GM08714 (cell line): Measurements from ENCODE around the gene LONRF2.

ENCODE experiments used
- H3K4me3 ChIP-seq: fragments of 200-500 bp; sonication (Bioruptor generic); 2 replicates; pipeline ENCODE4 v1.5.1; 2014; ENCODE audit warnings: mild to moderate bottlenecking, low read length, inconsistent platforms
- ZNF274 ChIP-seq: IDR thresholded peaks from 2 replicates; pipeline ENCODE4 v1.6.1; 2012; ENCODE audit warnings: mild to moderate bottlenecking, low read depth, low read length

LONRF2 gene

DNA sequence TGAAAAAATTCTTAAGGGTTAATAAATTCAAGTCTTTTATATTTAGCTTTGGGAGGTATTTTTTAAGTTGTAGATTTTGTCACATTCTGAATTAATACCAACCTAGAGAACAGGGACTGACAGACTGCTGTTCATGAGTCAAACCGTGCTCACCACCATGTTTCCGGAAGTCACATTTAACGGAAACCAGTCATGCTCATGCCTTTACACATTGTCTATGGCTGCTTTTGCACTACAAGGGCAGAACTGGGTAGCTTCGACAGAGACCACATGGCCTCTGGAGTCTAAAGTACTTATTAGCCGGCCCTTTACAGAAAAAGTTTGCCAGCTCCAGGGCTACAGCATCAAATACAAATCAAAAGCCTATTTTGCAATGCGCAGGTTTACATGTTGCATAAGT lies 33.3 kb downstream of the LONRF2 start:
- H3K4me3 ChIP-seq = no peak overlapping the region
- TF ChIP-seq ZNF274 = no peak

DNA sequence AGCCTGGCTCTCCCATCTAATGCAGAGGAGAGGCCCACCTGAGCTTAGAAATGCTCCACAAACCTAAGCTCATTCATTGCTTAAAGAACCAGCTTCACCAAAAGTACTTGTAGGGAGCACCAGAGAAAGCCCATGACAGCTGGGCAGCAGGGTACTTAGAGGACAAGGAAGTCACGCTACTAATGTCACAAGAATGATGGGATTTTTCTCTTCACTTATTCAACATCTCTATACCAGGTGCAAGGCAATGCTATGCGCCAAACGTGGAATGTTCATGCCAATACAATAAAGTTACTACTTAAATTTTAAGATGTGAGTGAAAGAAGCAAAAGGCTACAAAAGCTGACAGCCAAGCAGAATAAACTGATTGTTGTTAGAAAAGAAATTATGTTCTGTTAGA lies 36.0 kb downstream of the LONRF2 start:
- TF ChIP-seq ZNF274 = no peak
- H3K4me3 ChIP-seq = no peak overlapping the region

DNA sequence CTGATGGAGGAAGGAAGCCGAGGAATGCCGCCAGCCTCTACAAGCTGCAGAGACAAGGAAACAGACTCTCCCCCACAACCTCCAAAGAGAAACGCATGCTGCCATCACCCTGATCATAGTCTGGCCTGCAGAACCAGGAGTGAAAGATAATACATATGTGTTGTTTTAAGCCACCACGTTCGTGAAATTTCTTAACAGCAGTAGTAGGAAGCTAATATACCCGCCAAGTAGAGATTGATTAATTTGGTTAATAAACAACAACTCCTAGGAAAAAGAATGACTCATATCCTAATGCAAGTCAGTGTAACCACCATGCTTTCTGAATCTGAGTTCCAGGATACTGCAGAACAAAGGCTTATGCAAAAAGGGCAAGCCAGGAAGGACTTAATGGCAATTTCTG lies 36.6 kb downstream of the LONRF2 start:
- no peak for TF ChIP-seq ZNF274
- H3K4me3 ChIP-seq = no peak overlapping the region

DNA sequence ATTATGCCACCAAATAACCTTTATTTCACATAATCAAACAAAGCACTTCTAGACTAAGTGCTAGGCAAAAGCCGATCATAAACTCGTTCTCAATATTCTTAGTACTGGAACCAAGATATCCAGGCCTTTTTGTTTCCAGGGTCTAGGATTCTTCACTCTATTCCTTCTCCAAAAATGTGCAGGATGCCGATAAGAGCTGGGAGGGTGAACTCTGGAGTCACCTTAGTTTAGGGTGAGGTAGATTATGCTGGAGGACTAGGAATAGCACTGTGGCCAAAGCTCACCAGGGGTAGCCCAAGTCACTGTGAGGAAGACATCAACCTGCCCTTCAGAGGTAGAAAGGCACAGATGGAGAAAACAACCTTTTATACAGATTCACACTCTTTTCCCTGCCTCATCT lies 37.3 kb downstream of the LONRF2 start:
- TF ChIP-seq ZNF274 = no peak
- no peak overlapping the region for H3K4me3 ChIP-seq

DNA sequence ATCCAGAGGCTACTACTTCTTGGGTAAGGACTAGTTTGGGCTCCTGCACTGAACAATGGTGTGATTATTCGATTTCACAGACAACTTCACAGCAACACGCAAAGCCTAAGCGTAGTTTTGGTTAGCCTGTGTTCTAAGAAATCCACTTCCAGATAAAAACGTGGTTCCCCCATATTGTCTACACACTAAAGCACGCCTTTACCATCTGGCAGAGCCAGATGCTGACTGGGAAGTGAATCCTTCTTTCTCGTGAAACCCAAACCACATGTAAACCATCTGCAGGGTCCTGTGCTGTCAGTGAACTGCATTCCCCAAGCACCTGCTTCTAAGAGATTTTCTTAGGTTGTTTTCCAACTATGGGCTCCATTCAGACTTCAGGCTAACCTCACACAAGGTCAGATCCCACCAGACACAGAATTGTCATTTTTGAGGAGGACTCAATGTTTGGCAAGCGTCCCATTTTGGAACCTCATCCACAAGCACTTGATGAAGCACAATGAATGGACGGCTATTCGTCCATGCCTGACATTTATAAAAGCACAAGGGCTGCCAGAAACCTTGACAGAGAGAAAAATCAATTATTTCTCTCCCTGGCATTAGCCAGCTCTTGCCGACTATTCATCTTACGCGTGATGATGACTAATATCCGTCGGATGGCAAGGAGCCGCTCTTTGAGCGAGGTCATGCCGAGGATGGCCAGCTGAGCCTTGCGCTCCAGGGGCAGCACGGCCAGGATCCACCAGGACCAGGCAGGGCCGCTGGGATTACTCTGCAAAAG lies 38.4 kb downstream of the LONRF2 start:
- H3K4me3 ChIP-seq = no peak overlapping the region
- TF ChIP-seq ZNF274 = no peak

DNA sequence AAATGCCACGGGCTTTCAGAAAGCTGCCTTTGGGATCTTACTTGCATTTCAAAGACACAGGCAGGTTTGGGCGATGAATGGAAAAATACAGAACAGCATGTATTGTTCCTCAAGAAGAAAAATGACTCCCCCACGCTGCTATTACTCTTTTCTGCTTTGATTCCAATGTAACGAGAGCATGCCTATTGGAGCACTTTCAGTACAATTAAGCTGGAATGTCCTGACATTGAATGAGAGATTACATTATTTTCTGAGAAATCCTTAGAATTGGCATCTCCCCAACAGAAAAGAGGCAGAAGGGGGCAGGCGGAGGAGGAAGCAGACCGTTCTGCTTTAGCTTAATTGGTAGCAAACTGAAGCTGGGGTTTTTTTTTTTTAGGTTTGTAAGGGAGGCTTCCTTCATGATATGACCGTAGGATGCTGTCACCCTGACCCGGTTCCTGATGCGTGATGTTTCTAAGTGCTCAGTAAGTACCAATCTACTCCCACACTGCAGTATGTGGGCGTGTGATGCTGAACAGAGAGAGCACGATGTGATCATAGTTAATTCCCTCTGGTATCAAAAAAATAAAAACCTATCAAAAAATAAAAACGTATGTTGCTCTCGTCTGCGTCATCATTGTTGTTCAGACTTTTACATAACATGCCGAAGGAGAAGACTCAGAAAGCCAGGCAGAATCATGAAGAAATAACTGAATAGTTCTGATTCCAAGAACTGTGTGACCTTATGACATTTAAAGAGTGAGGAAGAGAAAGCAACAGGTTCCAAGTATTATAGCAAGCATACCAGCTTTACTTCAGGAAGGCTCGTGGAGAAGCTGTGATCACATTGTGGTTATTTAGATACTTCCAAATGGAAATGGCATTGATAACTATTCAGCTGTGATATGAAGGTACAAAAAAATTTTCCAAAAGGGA lies 40.5 kb downstream of the LONRF2 start:
- TF ChIP-seq ZNF274 = no peak
- H3K4me3 ChIP-seq = no peak overlapping the region

DNA sequence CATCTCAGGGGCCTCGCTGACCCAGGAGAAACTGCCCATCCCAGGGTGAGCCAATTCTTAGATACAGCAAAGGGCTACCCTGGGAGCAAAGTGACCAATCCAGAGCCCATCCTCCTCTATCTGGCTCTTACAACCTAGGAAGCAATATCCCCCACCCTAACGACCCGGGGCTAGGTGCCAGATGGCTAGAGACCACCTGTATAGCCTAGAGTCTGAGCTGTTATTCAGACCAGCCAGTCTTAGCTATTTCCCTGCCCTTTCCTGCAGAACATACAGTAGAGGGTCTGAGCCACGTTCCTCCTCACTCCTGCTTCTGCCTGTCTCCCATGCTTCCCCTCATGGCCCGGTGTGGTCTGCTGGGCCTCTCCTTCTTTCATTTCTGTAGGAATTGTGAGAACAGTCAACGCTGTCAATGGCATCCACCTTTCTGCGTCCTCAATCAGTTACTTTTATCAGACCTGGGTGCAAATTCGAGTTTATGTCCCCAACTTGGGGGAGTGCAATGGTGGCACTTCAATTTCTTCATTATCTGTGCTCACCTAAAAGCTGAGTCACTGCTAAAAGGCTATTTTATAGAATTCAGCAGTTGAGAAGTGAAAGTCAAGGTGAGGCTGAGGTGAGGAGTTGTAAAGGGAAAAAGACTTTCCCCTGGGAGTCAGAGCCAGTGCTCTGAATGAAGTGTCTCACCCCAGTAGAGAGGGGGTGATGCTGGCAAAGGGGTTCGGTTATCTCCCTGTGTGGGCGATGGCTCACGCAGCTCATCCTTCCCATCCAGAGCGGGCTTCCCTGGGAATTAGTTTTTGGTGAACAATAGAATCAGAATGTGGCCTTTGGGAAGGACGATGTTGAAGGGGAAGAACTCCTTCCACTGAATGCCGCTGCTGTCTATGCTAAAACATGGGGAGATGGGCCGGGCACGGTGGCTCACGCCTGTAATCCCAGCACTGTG lies 42.4 kb downstream of the LONRF2 start:
- no peak overlapping the region for H3K4me3 ChIP-seq
- no peak for TF ChIP-seq ZNF274

DNA sequence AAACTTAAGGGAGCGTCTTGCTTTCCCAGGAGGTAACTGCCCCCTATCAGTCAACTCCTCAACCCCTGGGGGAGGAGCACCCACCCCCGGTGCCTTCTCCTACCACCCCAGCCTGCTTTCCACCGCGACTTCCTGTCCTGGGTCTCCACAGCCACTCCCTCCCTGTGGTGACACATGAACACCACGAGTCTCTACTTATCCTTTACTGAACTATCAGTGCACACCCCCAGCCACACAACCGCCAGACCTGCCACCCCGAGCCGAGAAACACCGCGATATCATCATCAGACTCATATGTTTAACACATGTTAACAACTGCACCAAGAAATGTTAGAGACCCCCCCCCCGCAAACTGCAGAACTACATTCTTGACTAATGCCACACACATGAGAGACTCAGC lies 43.3 kb downstream of the LONRF2 start:
- TF ChIP-seq ZNF274 = no peak
- no peak overlapping the region for H3K4me3 ChIP-seq

DNA sequence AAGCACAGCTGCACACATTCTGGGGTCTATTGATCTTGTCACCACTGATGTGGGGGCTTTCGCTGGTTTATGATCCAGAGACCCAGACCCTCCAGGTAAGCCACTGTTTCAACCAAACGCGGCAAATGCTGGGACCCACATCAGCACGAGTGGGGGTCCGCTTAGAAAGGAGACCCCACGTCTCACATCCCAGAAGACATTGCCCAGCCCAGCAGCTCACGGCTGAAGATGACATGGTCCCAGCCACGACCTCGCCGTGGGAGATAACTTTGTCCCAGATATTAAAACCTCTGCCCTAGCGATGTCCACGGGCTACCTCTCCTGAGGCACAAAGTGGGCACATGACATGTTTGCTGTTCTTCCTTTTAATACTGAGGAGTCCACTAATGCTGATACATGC lies 43.8 kb downstream of the LONRF2 start:
- no peak for TF ChIP-seq ZNF274
- no peak overlapping the region for H3K4me3 ChIP-seq

DNA sequence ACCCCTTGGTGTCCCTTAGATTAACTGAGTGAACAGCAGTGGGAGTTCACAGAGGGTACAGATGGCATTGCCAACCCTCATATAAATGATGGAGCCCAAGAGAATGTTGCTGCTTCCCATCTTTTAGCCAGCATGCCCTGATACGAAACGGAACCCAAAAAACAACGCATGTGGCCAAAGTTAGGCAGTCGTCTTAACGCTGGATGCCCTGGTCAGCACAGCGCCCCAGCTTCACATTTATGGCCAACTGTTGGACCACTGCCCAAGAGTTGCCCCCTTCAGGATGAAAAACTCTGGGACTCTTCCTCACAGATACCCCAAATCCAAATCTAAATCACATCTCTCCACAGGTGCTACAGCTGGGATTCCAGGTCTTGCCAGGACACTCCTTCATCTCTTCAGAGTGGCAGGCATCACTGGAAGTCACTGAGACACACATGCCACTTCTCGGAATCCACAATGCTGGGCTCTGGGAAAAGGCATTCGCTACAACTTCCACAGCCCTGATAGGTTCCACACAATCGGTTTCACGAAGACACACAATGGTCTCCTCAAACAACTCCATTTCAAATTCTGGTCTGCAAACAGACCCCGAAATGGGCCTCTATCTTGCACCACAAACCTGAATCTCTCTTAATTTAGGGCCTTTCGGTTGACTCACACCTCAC lies 44.6 kb downstream of the LONRF2 start:
- TF ChIP-seq ZNF274 = no peak
- H3K4me3 ChIP-seq = no peak overlapping the region

DNA sequence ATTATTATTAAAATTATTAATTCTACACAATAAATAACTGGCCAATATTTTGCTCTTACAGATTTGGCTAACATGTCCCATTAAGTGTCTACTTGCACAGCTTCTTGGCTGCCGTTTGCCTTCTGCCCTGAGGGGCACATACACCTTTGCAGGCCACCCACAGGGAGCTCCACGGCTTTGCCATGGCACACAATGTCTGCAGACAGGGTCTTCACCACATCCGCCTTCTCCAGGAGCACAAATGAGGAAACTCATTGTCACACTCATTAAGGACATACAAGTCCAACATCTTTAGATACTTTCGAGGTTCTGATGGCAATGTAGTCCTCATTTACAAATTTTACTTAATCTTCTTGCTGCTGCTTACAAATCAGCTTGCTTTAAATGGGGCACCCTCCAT lies 45.6 kb downstream of the LONRF2 start:
- no peak for TF ChIP-seq ZNF274
- no peak overlapping the region for H3K4me3 ChIP-seq

DNA sequence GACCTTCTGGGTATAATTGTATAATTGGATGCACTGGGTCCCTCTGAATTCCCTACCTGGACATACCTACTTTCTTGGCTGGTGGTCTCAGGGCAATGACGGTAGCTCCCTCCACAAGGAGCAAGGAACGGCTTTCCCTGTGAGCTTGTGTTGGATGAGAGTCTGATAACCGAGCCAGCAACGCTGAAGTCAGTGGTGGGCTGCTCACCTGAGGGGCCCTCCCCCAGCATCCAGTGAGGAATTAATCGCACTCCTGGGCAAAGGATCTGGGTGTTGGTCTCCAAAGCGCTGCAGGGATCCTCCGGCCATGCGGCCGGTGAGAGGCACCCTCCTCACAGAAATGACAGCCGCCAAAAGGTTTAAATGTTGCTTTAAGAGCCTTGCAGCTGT lies 47.1 kb downstream of the LONRF2 start:
- H3K4me3 ChIP-seq = no peak overlapping the region
- no peak for TF ChIP-seq ZNF274

DNA sequence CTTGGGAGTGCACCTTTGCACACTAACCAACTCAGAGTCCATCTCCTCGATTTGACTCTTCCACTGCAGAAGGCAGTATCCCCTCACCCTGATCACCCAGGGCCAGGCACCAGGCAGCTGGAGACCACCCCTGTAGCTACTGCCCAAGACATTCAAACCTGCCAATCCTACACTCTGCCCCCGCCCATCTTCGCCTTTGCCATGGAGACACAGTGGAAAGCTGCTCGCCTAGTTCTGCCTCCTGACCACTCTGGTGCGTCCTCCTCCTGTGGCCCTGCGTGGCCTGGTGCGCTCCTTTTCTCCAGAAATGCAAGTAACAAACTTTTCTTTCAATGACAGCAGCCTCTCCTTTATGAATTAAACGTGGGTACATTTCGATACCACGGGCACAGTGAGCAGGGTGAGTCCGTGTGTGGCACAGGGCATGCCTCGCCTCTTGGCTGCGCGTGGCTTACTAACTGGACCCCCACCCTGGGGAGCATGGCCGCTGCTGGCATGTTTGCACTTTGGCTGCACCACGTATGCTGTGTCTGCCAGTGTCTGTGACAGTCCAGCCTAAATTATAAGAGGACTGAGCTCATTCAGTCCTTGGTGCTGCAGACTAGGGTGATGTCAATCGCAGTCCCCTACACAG lies 47.6 kb downstream of the LONRF2 start:
- no peak overlapping the region for H3K4me3 ChIP-seq
- TF ChIP-seq ZNF274 = no peak

DNA sequence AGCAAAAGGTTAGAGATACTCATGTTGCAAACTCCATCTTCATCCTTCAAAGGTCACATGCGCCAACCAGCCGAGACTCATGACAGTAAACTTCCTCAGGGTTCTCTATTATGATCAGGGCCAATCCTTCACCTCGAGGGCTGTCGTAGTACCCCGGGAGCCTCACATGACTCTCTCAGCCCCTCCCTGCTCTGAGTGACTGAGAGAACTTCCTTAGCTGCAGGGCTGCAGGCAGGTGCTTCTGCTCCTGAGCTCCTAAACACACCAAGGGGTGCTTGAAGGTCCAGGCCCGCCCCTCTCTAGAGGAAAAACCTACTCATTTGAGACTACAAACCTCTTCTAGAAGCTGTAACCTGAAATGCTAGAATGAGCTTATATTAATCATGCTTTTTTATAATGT lies 48.2 kb downstream of the LONRF2 start:
- no peak for TF ChIP-seq ZNF274

More for the DNA sequence above, 48.2 kb downstream of the LONRF2 start:
- no peak overlapping the region for H3K4me3 ChIP-seq
